ENCODE data around the gene RRM2.

Gene RRM2

GRCh38 chr2:10128420-10128819 lies 5.9 kb downstream of the RRM2 start:
- POLR2A ChIA-PET = no interaction called here
- no peak overlapping the region for H3K4me3 ChIP-seq (ENCODE audit: control insufficient read depth in 1 of 7, extremely low read depth in 1 of 7, insufficient read depth in 4 of 7, low read depth in 2 of 7, low read length in 6 of 7)
- H3K27me3 ChIP-seq (replicated peaks in 2 of 5; ENCODE audit: control insufficient read depth in 4 of 5, insufficient read depth in 5 of 5, low read length in 4 of 5) = no peaks in the 10 kb centered on the region

DNA sequence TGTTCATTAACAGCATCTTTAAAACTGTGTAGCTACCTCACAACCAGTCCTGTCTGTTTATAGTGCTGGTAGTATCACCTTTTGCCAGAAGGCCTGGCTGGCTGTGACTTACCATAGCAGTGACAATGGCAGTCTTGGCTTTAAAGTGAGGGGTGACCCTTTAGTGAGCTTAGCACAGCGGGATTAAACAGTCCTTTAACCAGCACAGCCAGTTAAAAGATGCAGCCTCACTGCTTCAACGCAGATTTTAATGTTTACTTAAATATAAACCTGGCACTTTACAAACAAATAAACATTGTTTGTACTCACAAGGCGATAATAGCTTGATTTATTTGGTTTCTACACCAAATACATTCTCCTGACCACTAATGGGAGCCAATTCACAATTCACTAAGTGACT lies 7.0 kb downstream of the RRM2 start:
- no peak overlapping the region for H3K27ac ChIP-seq (ENCODE audit: insufficient read depth in 1 of 2, low read depth in 1 of 2, low read length in 2 of 2, poor library complexity in 1 of 2, severe bottlenecking in 2 of 2)

More at GRCh38 chr2:10128420-10128819, 5.9 kb downstream of the RRM2 start:
- Histone ChIP-seq H3K4me1 (ENCODE audit: control extremely low read depth in 1 of 4, control insufficient read depth in 4 of 4, insufficient read depth in 4 of 4, low read length in 3 of 4) (peaks cover 4 to 19% (median 14%) of the 10 kb centered on the region in 4 experiments), H3K27ac (ENCODE audit: insufficient read depth in 1 of 2, low read depth in 1 of 2, low read length in 2 of 2, poor library complexity in 1 of 2, severe bottlenecking in 2 of 2) (no peak overlapping the region), H3K36me3 (ENCODE audit: control insufficient read depth in 4 of 4, insufficient read depth in 4 of 4, low read length in 3 of 4) (peaks cover 3 to 87% (median 18%) of the 10 kb centered on the region in 4 experiments), H3K9me3 (ENCODE audit: control extremely low read depth in 1 of 5, control insufficient read depth in 4 of 5, insufficient read depth in 2 of 5, low read depth in 1 of 5, low read length in 4 of 5) (no peaks in the 10 kb centered on the region)
- CTCF ChIA-PET = interaction anchor here (0.9 to 9.8 kb wide), 5 partner anchors 12 to 306 kb away, joined by 3 to 80 read pairs (median 4); no protein-coding TSS in a partner anchor
- no peak for DNase-seq

DNA sequence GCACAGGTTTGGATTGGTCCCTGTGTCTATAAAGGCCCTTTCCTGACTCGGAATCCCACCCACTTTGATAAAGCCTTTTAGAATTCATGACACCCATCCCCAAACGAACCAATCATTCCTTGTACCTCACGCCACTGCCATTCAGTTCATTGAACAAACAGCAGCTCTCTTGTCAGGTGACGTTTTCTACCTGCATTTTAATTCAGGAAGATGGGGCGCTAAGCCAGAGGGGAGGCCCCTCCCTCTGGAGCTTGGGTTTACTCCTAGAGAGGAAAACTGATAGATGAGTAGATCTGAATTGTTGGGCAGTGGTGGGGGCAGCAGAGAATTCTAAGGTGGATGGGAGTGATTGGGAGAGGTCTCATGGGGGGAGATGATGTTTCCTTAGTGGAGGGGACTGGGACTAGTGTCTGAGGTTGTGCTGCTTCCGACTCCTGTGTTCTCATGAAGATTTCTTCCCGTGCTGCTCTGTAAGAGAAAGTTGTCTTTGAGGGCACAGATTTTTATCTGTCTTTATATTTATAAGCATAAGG lies 9.6 kb downstream of the RRM2 start:
- Histone ChIP-seq H3K9me3 (ENCODE audit: control extremely low read depth in 1 of 5, control insufficient read depth in 4 of 5, insufficient read depth in 2 of 5, low read depth in 1 of 5, low read length in 4 of 5) (no peaks in the 10 kb centered on the region), H3K4me3 (ENCODE audit: control insufficient read depth in 1 of 7, extremely low read depth in 1 of 7, insufficient read depth in 4 of 7, low read depth in 2 of 7, low read length in 6 of 7) (no peak overlapping the region), H3K36me3 (ENCODE audit: control insufficient read depth in 4 of 4, insufficient read depth in 4 of 4, low read length in 3 of 4) (peaks cover 2 to 56% (median 20%) of the 10 kb centered on the region in 4 experiments), H3K27ac (ENCODE audit: insufficient read depth in 1 of 2, low read depth in 1 of 2, low read length in 2 of 2, poor library complexity in 1 of 2, severe bottlenecking in 2 of 2) (no peak overlapping the region), H3K27me3 (replicated peaks in 2 of 5; ENCODE audit: control insufficient read depth in 4 of 5, insufficient read depth in 5 of 5, low read length in 4 of 5) (no peaks in the 10 kb centered on the region), H3K4me1 (ENCODE audit: control extremely low read depth in 1 of 4, control insufficient read depth in 4 of 4, insufficient read depth in 4 of 4, low read length in 3 of 4) (no peaks in the 10 kb centered on the region)
- WGBS (ENCODE audit: insufficient coverage) = 100% methylated on average over 5 of the region's 7 CpGs
- POLR2A ChIA-PET = no interaction called here
- DNase-seq = no peak
- CTCF ChIA-PET = interaction anchor here (1.2 to 9.8 kb wide), 2 partner anchors 10 to 302 kb away, joined by 5 to 80 read pairs; no protein-coding TSS in a partner anchor

More for the DNA sequence above, 7.0 kb downstream of the RRM2 start:
- POLR2A ChIA-PET = no interaction called here
- DNase-seq = no peak
- no peak overlapping the region for H3K4me3 ChIP-seq (ENCODE audit: control insufficient read depth in 1 of 7, extremely low read depth in 1 of 7, insufficient read depth in 4 of 7, low read depth in 2 of 7, low read length in 6 of 7)
- CTCF ChIA-PET = interaction anchor here (0.7 to 9.8 kb wide), 7 partner anchors 10 to 305 kb away, joined by 3 to 80 read pairs (median 4); no protein-coding TSS in a partner anchor
- no peaks in the 10 kb centered on the region for H3K9me3 ChIP-seq (ENCODE audit: control extremely low read depth in 1 of 5, control insufficient read depth in 4 of 5, insufficient read depth in 2 of 5, low read depth in 1 of 5, low read length in 4 of 5)
- WGBS (ENCODE audit: insufficient coverage) = 100% methylated on average over 1 of the region's 3 CpGs
- H3K4me1 ChIP-seq (ENCODE audit: control extremely low read depth in 1 of 4, control insufficient read depth in 4 of 4, insufficient read depth in 4 of 4, low read length in 3 of 4) = peaks cover 0 to 9% (median 5%) of the 10 kb centered on the region in 4 experiments
- H3K27me3 ChIP-seq (replicated peaks in 2 of 5; ENCODE audit: control insufficient read depth in 4 of 5, insufficient read depth in 5 of 5, low read length in 4 of 5) = no peaks in the 10 kb centered on the region
- peaks cover 3 to 79% (median 18%) of the 10 kb centered on the region in 4 experiments for H3K36me3 ChIP-seq (ENCODE audit: control insufficient read depth in 4 of 4, insufficient read depth in 4 of 4, low read length in 3 of 4)

DNA sequence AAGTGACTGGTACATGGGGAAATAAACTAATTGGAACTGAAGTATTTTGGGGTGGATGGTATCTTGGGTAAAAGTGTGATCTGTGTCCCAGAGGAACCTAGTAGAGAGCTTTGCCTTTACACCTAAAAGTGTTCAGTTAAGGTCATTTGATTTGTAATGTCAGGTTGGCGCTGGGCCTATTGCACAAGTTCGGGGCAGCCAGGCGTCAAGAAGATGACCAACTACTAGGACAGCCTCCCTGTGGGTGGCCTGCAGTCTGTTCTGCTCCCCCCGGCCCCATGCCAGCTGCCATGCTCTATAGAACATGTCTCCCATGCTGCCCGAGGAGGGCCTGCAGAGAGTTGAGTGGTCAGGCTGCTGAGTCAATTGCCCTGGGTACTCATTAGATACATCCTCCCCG lies 10.1 kb downstream of the RRM2 start:
- Histone ChIP-seq H3K27me3 (replicated peaks in 2 of 5; ENCODE audit: control insufficient read depth in 4 of 5, insufficient read depth in 5 of 5, low read length in 4 of 5) (no peaks in the 10 kb centered on the region), H3K4me3 (ENCODE audit: control insufficient read depth in 1 of 7, extremely low read depth in 1 of 7, insufficient read depth in 4 of 7, low read depth in 2 of 7, low read length in 6 of 7) (no peak overlapping the region), H3K9me3 (ENCODE audit: control extremely low read depth in 1 of 5, control insufficient read depth in 4 of 5, insufficient read depth in 2 of 5, low read depth in 1 of 5, low read length in 4 of 5) (no peaks in the 10 kb centered on the region), H3K36me3 (ENCODE audit: control insufficient read depth in 4 of 4, insufficient read depth in 4 of 4, low read length in 3 of 4) (peaks cover 2 to 51% (median 21%) of the 10 kb centered on the region in 4 experiments), H3K27ac (ENCODE audit: insufficient read depth in 1 of 2, low read depth in 1 of 2, low read length in 2 of 2, poor library complexity in 1 of 2, severe bottlenecking in 2 of 2) (no peak overlapping the region), H3K4me1 (ENCODE audit: control extremely low read depth in 1 of 4, control insufficient read depth in 4 of 4, insufficient read depth in 4 of 4, low read length in 3 of 4) (no peaks in the 10 kb centered on the region)
- ChIA-PET POLR2A (no interaction called here), CTCF (interaction anchor here (0.7 to 1.0 kb wide), 2 partner anchors 19 to 277 kb away, joined by 3 read pairs; no protein-coding TSS in a partner anchor)
- WGBS (ENCODE audit: insufficient coverage) = 94% methylated on average over 6 of the region's 6 CpGs
- DNase-seq = no peak

- CTCF ChIA-PET = interaction anchor here (0.7 to 1.6 kb wide), 3 partner anchors 19 to 302 kb away, joined by 3 to 5 read pairs (median 3); no protein-coding TSS in a partner anchor
- POLR2A ChIA-PET = interaction anchor here (0.5 kb wide), 1 partner anchor 122 kb away, joined by 6 read pairs; no protein-coding TSS in a partner anchor
Measured at GRCh38 chr2:10132996-10133647, 10.6 kb downstream of the RRM2 start.

GRCh38 chr2:10135296-10136089 lies 13.0 kb downstream of the RRM2 start:
- POLR2A ChIA-PET = no interaction called here
- Histone ChIP-seq H3K27me3 (replicated peaks in 2 of 5; ENCODE audit: control insufficient read depth in 4 of 5, insufficient read depth in 5 of 5, low read length in 4 of 5) (no peaks in the 10 kb centered on the region), H3K36me3 (ENCODE audit: control insufficient read depth in 4 of 4, insufficient read depth in 4 of 4, low read length in 3 of 4) (peaks cover 0 to 27% (median 11%) of the 10 kb centered on the region in 4 experiments), H3K9me3 (ENCODE audit: control extremely low read depth in 1 of 5, control insufficient read depth in 4 of 5, insufficient read depth in 2 of 5, low read depth in 1 of 5, low read length in 4 of 5) (no peaks in the 10 kb centered on the region), H3K27ac (ENCODE audit: insufficient read depth in 1 of 2, low read depth in 1 of 2, low read length in 2 of 2, poor library complexity in 1 of 2, severe bottlenecking in 2 of 2) (no peak overlapping the region), H3K4me1 (ENCODE audit: control extremely low read depth in 1 of 4, control insufficient read depth in 4 of 4, insufficient read depth in 4 of 4, low read length in 3 of 4) (no peaks in the 10 kb centered on the region), H3K4me3 (ENCODE audit: control insufficient read depth in 1 of 7, extremely low read depth in 1 of 7, insufficient read depth in 4 of 7, low read depth in 2 of 7, low read length in 6 of 7) (no peak overlapping the region)
- CTCF ChIA-PET = interaction anchor here (1.7 to 1.9 kb wide), 2 partner anchors 11 to 17 kb away, joined by 4 to 8 read pairs; no protein-coding TSS in a partner anchor
- no peak for DNase-seq
- WGBS (ENCODE audit: insufficient coverage) = 100% methylated on average over 7 of the region's 9 CpGs

More at GRCh38 chr2:10132996-10133647, 10.6 kb downstream of the RRM2 start:
- Histone ChIP-seq H3K9me3 (ENCODE audit: control extremely low read depth in 1 of 5, control insufficient read depth in 4 of 5, insufficient read depth in 2 of 5, low read depth in 1 of 5, low read length in 4 of 5) (no peaks in the 10 kb centered on the region), H3K4me3 (ENCODE audit: control insufficient read depth in 1 of 7, extremely low read depth in 1 of 7, insufficient read depth in 4 of 7, low read depth in 2 of 7, low read length in 6 of 7) (no peak overlapping the region), H3K36me3 (ENCODE audit: control insufficient read depth in 4 of 4, insufficient read depth in 4 of 4, low read length in 3 of 4) (peaks cover 2 to 45% (median 20%) of the 10 kb centered on the region in 4 experiments), H3K4me1 (ENCODE audit: control extremely low read depth in 1 of 4, control insufficient read depth in 4 of 4, insufficient read depth in 4 of 4, low read length in 3 of 4) (no peaks in the 10 kb centered on the region), H3K27ac (ENCODE audit: insufficient read depth in 1 of 2, low read depth in 1 of 2, low read length in 2 of 2, poor library complexity in 1 of 2, severe bottlenecking in 2 of 2) (no peak overlapping the region), H3K27me3 (replicated peaks in 2 of 5; ENCODE audit: control insufficient read depth in 4 of 5, insufficient read depth in 5 of 5, low read length in 4 of 5) (no peaks in the 10 kb centered on the region)
- WGBS (ENCODE audit: insufficient coverage) = 98% methylated on average over 5 of the region's 6 CpGs
- DNase-seq = no peak

Data from common myeloid progenitor, CD34-positive (primary cell).